ENCODE results near the gene BCAS3. TPM values are rescaled to one million over a fixed set of nuclear protein-coding genes. Genes with fewer than 3 reads are reported as not detected.

The BCAS3 gene
- total RNA-seq, 1 experiment from 2014 or later = 26.3 TPM

DNA sequence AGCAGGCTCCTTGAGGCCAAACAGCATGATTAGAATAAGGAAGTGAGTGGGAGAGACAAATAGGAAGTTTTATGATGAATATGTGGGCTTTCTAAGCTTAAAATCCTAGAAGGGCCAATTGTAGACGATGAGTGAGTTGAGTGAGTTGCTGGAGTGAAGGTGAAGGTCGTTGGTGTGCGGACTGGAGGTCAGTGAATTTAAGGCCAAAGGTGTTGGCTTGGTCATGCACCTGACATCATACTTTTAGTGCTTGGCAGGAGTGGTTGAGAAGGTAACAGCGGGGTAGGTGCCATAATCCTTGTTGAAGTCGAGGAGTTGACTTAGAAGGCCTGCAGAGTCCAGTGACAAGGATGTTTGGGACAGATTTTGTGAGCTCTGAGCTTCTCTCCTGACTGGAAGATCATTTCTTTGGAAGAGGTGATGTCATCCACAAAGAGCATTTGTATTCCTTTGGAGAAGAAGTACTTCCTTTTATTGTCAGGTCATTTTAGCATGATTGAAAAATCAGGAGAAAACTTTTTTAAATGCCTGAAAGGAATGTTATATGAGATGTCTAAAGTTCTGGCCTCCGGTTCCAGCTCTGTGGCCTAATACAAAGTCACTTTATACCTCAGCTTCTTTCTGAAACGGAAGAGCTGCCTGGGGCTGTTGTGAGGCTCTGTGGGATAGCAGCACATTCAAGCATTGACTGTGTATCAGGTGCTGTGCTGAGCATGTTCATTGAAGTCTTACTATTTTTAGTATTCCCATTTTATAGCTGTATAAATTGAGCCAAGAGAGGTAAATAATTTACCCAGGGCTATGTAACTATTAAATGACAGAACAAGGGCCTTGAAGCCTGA is 668.4 kb downstream of the BCAS3 start:
- no peaks in the 10 kb centered on the region for H4K20me1 ChIP-seq (ENCODE audit: insufficient read depth)
- no peak overlapping the region for H3K27ac ChIP-seq (ENCODE audit: low read depth, low read length)
- no peaks in the 10 kb centered on the region for H3K79me2 ChIP-seq (ENCODE audit: insufficient read depth, low read length)
- RAD21 ChIA-PET (ENCODE audit: low non-redundant PET in 1 of 2, low total read pairs in 2 of 2, uncharacterized antibody in 2 of 2, unreplicated experiment in 2 of 2) = interaction anchor here in 1 of 2 experiments (0.5 kb wide), 1 partner anchor 247 kb away, joined by 4 read pairs; no protein-coding TSS in a partner anchor
- no peak for DNase-seq (ENCODE audit: low read depth, low spot score)
- H3K9ac ChIP-seq (ENCODE audit: low read length) = no peak overlapping the region
- CTCF ChIA-PET = no interaction called here
- no peak for ATAC-seq
- H3K4me3 ChIP-seq (replicated peaks in 1 of 2; ENCODE audit: low read depth in 1 of 2, low read length in 2 of 2) = no peak overlapping the region
- TF ChIP-seq ZNF274 (IDR thresholded peaks at IDR 0.05; ENCODE audit: low read depth, low read length) (no peak), EZH2phosphoT487 (IDR thresholded peaks at IDR 0.05; ENCODE audit: borderline replicate concordance) (no peak), SIN3A (IDR thresholded peaks at IDR 0.05; ENCODE audit: low read depth) (no peak), EZH2 (IDR thresholded peaks at IDR 0.05) (no peak)
- TF ChIP-seq, protein P1, sequence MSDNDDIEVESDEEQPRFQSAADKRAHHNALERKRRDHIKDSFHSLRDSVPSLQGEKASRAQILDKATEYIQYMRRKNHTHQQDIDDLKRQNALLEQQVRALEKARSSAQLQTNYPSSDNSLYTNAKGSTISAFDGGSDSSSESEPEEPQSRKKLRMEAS (IDR thresholded peaks at IDR 0.05) = no peak
- H3K36me3 ChIP-seq (ENCODE audit: control insufficient read depth in 1 of 2, insufficient read depth in 2 of 2, low read length in 2 of 2) = no peaks in the 10 kb centered on the region
- peaks cover 33% of the 10 kb centered on the region; the same call in 1 of the 2 replicates for H3K27me3 ChIP-seq (ENCODE audit: insufficient read depth, low read length)
- POLR2A ChIA-PET = no interaction called here
- BruUV-seq (replicated peaks) = no TSS peak
- H3K9me2 ChIP-seq (ENCODE audit: insufficient read depth) = no peaks in the 10 kb centered on the region
- H2AFZ ChIP-seq (ENCODE audit: low read depth, low read length, poor library complexity, severe bottlenecking) = no peak overlapping the region
- no peak overlapping the region for H3K4me2 ChIP-seq (ENCODE audit: low read length)
- no peaks in the 10 kb centered on the region for H3K4me1 ChIP-seq (ENCODE audit: control insufficient read depth in 1 of 2, insufficient read depth in 2 of 2, low read length in 2 of 2)
- H3K9me3 ChIP-seq (ENCODE audit: control insufficient read depth in 1 of 2, insufficient read depth in 1 of 2, low read depth in 1 of 2, low read length in 2 of 2) = no peaks in the 10 kb centered on the region
- intact Hi-C loops (cut with micrococcal nuclease) = no loop called here

DNA sequence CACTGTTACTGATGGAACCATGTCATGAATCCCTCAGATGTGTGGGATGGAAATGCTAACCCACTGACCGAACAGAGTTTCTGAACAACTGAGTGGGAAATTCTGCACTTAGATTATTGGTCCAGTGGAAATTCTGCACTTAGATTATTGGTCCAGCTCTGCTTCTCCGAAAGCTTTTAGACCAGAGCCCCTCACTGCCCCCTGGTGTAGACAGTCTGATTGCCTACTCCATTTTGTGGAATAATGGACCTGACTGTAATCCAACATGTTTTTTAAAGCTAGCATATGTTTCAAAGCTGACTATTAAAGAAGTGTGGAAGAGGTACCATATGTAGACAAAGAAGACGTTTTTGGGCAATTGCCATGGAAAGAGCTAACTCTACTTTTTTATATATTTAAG is 671.7 kb downstream of the BCAS3 start:
- Histone ChIP-seq H3K36me3 (ENCODE audit: control insufficient read depth in 1 of 2, insufficient read depth in 2 of 2, low read length in 2 of 2) (no peaks in the 10 kb centered on the region), H3K9ac (ENCODE audit: low read length) (no peak overlapping the region), H2AFZ (ENCODE audit: low read depth, low read length, poor library complexity, severe bottlenecking) (no peak overlapping the region), H3K4me1 (ENCODE audit: control insufficient read depth in 1 of 2, insufficient read depth in 2 of 2, low read length in 2 of 2) (no peaks in the 10 kb centered on the region), H3K79me2 (ENCODE audit: insufficient read depth, low read length) (no peaks in the 10 kb centered on the region), H3K27ac (ENCODE audit: low read depth, low read length) (no peak overlapping the region), H3K27me3 (ENCODE audit: insufficient read depth, low read length) (peaks cover 15% of the 10 kb centered on the region; the same call in 1 of the 2 replicates), H3K4me3 (replicated peaks in 1 of 2; ENCODE audit: low read depth in 1 of 2, low read length in 2 of 2) (no peak overlapping the region), H3K9me3 (ENCODE audit: control insufficient read depth in 1 of 2, insufficient read depth in 1 of 2, low read depth in 1 of 2, low read length in 2 of 2) (no peaks in the 10 kb centered on the region), H4K20me1 (ENCODE audit: insufficient read depth) (no peaks in the 10 kb centered on the region), H3K4me2 (ENCODE audit: low read length) (no peak overlapping the region), H3K9me2 (ENCODE audit: insufficient read depth) (no peaks in the 10 kb centered on the region)
- ChIA-PET CTCF (interaction anchor here (0.6 to 1.2 kb wide), 3 partner anchors 348 to 629 kb away, joined by 4 read pairs; no protein-coding TSS in a partner anchor), RAD21 (ENCODE audit: low non-redundant PET in 1 of 2, low total read pairs in 2 of 2, uncharacterized antibody in 2 of 2, unreplicated experiment in 2 of 2) (no interaction called here), POLR2A (no interaction called here)
- no peak for DNase-seq (ENCODE audit: low read depth, low spot score)
- BruUV-seq (replicated peaks) = no TSS peak
- intact Hi-C loops (cut with micrococcal nuclease) = no loop called here
- ATAC-seq = 0 out of 2 replicates have a peak, but pooled peaks have one; percentile 38
- TF ChIP-seq SIN3A (IDR thresholded peaks at IDR 0.05; ENCODE audit: low read depth) = no peak
- no peak for TF ChIP-seq TCF7L2 (IDR thresholded peaks at IDR 0.05; ENCODE audit: borderline replicate concordance, extremely low read depth, insufficient read depth, insufficient read length)
- TF ChIP-seq, protein P2, sequence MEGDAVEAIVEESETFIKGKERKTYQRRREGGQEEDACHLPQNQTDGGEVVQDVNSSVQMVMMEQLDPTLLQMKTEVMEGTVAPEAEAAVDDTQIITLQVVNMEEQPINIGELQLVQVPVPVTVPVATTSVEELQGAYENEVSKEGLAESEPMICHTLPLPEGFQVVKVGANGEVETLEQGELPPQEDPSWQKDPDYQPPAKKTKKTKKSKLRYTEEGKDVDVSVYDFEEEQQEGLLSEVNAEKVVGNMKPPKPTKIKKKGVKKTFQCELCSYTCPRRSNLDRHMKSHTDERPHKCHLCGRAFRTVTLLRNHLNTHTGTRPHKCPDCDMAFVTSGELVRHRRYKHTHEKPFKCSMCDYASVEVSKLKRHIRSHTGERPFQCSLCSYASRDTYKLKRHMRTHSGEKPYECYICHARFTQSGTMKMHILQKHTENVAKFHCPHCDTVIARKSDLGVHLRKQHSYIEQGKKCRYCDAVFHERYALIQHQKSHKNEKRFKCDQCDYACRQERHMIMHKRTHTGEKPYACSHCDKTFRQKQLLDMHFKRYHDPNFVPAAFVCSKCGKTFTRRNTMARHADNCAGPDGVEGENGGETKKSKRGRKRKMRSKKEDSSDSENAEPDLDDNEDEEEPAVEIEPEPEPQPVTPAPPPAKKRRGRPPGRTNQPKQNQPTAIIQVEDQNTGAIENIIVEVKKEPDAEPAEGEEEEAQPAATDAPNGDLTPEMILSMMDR (IDR thresholded peaks at IDR 0.05 in 2 of 3, conservative IDR thresholded peaks at IDR 0.05 in 1 of 3; ENCODE audit: borderline replicate concordance in 1 of 3, insufficient read depth in 1 of 3, low read depth in 2 of 3, low read length in 2 of 3) = peak; percentile 20 to 44 (median 43); a peak in 4 of 6 replicates
- peak; percentile 51 for TF ChIP-seq RAD21 (IDR thresholded peaks at IDR 0.05; ENCODE audit: low read depth)
- TF ChIP-seq EZH2phosphoT487 (IDR thresholded peaks at IDR 0.05; ENCODE audit: borderline replicate concordance) = no peak

All from HCT116 (cell line).